Esophagus mucosa (tissue), 1 donor: ENCODE data around the gene CADPS2. TPM values are rescaled to one million over a fixed set of nuclear protein-coding genes. Genes with fewer than 3 reads are reported as not detected.
"Not testable (repeated sequence)": the region's sequence is repeated elsewhere in the genome, so short reads cannot be mapped to it uniquely, and the experiment has no call there.

Experiments used
- ATAC-seq: fragments of 200-7000 bp; cut with Tn5 transposase; one replicate; pipeline ENCODE4 v1.9.1; 2020
- total RNA-seq: library from RNA; stranded (reverse); gene quantifications from one replicate; pipeline ENCODE4 v1.2.4, GENCODE V29; 2023
- donor health status: DM: yes; HTN: yes; CAD: no.

The CADPS2 gene
- total RNA-seq, 1 donor from 2014 or later = 2.4 TPM

DNA sequence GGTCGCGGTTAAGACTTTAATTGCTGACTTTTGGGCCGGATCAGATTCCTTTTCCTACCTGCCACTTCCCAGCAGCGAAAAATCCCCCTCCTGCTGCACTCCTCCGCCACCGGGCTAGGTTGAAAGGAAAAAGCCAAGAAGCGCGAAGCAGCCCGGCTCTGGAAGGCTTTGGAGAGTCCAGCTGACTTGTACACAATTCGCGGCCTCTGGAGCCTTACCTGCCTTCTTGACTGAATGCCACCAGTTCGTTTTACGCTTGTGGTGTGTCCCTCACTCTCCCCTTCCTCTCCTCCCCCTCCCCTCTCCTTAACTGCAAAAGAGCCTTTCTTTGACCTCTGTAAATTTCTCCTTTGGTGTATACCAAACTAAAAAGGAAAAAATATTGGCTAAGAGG is 579.0 kb downstream of the CADPS2 start:
- ATAC-seq = no peak

DNA sequence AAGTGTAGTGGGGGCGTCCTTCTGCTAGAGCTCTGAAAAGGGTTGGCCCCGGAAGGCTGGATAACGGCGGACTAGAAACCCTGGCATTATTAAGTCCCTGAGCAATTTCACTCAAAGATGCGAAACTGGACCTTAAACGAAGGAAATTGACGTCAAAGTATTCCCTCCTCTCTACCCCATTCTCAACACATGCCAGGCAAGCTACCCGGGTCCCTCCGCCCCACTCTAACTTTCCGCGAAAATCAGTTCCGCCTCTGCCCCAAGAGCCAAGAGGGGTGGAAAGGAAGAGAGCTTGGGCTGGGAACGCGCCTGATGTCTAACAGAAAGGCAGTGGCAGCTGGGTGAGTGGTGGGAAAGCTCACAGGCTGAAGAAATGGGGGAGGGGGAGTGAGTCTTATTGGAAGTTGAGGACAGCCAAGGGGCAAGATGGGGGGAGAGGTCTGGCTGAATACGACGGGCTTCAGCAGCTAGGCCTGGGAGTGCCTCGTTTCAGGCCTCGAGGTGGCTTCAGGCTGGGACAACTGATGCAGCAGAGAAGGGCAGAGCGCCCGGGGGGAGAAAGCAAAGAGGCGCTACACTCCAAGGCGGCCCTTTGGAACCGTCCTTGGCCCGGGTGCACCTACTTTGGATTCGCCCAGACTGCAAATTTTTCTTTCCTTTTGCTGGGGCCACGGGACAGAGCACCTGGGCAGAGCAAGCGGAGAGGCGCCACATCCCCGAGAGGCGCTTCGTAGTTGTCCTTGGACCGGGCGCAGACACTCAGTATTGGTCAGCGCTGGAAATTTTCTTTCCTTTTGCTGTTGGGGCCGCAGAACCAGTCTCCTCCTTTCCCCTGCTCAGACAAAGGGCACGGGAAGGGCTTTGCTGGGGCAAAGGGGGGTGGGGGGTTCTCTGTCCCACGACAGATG is 579.7 kb downstream of the CADPS2 start:
- no peak for ATAC-seq

DNA sequence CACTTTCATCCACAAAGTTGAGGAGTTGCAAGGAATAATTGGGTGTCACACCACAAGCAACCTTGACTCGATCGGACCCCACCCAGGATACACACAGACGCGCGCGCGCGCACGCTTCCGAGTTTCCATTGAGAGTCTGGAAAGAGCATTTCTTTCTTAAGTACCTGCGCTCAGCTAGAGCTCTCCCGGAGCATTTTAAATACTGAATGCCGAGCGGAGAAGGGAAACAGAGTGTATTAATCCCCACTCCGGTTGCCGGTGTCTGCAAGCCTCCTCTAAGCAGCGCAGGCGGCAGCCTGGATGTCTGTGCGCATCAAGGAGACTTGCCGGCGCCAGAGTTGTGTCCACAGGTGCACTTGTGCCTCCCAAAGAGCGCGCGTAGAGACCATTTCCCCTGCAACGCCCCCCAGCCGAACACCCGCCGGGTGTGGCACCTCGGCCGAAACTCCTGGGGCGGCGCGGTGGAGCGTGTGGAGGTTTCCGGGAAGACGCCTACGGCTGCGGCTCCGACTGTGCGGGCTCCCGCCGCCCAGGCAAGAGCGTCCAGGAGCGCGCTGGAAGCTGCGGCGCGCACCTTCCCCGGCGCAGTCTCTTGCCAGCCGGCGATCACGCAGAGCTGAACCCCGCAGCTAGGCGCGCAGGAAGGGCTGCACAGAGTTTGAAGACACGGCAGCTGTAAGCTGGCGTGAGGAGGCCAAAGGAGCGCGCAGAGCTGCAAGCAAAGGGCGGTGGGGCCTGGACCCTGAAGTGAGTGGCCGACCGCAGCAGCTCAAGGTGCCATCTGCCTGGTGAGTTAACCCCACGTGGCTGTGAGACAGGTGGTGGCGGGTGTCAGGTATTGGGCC is 580.6 kb downstream of the CADPS2 start:
- peak; percentile 27 for ATAC-seq

DNA sequence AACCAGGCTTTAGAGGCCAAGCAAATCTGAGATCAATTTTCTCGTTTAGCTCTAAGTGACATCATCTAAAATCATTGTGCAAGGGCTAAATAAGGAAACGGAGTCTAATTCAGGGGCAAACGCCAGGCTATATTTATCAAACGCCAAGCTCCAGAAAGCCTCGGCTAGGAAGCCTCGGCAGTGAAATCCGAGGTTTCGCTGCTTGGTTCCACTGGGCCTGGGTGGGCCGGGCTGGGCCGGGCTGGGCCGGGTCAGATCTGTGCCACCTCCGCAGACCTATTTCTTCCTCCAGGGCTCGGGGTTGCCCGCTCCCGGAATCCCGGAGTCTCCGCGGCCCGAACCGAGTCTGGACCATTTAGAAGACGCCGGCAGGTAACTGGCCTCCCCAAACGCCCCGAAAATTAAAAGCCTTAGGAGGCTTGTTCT is 581.3 kb downstream of the CADPS2 start:
- ATAC-seq = no peak

DNA sequence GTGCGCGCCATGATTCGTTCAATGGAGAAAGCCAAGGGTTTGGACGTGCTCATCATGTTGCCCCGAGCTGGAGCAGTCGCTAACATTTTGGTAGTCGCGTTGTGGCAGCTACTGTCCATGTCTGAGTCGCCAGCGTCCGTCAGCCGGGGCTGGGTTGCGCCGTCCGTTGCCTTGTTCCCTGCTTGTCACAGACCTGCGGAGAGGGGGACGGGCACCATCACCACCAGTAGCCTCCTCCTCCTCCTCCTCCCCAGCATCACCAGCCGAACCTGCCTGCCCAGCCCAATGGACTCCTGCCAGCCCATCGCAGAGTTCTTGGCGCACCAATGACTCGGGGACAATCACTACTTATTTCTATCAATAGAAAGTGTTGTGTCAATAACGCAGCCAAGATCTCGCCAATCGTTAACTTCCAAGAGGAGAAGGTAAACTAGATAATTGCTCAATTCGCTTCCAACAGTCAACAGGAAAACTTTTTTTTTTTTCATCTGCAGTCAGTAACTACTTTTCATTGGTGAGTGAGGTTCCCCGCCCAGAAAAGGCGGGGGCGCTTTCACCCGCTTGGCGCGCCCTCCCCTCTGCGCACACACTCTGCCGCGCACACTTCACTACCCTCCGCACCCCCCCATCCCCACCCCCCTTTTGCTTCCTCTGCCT is 581.8 kb downstream of the CADPS2 start, which contains the start of gene FEZF1:
TSS of gene FEZF1 (minus strand) at position 432 of the 657 bp plus-strand sequence. CDS start at position 119, 313 bp downstream.
- no peak for ATAC-seq

DNA sequence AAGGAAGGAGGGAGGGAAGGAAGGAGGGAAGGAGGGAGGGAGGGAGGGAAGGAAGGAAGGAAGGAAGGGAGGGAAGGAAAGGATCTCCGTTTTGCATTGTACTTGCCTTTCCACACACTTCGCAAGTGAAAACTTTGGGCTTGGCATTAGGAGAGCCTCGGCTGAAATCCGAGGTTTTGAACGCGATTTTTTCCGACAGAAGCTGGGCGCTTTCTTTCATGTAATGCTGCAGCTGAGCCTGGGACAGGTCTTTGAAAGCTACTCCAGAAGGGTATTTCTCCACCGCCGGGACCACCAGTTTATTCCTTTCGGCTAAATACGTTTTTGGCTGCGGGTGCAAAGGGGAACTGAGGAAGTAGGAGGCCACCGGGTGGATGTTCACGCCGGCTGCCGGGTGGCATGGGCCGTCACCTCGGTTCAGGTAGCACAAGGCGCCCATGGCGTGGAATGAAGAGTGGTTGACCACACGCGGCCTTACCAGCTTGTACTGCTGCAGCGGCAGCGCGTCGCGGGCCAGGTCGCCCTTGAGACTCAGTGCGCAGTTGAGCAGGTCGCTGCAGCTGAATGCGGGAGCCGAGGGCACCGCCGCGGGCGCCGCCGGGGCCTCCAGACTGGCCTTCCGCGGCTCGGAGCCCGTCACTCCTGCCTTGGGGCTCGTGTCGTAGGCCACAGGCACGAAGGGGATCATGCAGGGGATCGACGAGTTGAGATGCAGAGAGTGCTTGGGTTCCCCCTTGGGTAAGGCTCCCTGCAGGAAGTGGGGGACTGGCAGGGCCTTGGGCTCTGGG is 582.5 kb downstream of the CADPS2 start:
- ATAC-seq = no peak

DNA sequence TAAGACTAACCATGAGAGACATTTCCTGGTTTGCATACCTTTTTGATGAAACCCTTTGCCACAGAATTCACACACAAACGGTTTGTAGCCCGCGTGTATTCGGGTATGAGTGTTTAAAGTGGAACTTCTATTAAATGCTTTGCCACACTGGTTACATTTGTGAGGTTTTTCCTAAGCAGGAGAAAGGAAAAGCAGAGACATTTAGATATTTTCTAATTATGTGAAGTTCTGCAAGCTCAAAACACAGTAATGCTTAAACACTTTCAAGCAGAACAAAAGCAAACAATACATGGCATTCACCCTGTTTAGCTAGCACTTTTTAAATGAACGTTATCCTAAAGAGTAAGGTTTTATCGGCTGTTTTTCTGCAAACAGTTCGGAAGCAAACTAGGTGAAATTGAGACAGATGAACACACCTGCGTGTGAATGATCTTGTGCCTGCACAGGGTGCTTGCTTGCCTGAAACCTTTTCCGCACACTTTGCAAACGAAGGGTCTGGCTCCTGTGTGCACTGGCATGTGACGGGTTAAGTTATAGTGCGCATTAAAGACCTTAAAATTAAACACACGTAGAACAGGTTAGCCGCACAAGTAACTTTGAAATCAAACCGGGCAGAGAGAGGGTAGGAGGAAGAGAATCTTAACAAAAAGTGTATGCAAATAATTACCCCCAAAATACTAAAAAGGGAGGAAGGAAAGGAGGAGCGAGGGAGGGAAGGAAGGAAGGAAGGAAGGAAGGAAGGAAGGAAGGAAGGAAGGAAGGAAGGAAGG is 583.3 kb downstream of the CADPS2 start:
- ATAC-seq = no peak

DNA sequence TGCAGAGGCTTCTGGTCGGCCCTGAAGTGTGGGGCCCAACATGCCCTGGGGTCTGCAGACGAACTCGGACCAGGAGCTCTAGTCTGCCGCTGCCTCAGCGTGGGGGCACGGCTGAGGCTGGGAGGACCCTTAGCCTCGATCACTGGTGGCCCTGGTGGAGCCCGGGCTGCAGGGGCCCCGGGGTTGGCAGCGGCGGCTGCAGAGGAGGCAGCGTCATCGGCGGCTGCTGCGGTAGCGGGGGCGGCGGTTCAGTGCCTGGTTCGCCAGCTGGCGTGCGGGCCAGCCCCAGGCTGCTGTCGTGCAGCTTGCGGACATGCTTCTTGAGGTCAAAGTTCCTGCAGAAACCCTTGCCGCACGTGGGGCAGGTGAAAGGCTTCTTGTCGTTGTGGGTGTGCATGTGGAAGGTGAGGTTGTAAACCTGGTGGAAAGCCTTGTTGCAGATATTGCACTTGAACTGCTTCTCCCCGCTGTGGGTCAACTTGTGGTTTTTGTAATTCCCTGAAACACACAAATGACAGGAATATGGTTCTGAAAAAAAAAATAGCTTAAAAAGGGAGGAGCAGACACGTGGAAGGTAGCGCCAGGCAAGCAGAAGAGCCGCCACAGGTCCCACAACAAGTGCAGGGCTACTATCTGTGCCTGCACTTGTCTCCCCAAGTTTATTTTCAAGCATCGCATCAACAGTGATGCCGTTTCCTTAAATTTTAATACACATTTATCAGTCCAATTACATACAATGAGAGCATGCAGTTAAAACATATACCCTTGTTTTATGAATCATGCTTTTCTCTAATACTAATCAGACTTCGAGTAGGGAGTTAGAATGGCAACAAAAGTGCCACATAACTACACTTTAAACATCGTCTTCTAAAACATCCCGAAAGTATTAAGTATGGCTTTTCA is 584.2 kb downstream of the CADPS2 start:
- no peak for ATAC-seq

DNA sequence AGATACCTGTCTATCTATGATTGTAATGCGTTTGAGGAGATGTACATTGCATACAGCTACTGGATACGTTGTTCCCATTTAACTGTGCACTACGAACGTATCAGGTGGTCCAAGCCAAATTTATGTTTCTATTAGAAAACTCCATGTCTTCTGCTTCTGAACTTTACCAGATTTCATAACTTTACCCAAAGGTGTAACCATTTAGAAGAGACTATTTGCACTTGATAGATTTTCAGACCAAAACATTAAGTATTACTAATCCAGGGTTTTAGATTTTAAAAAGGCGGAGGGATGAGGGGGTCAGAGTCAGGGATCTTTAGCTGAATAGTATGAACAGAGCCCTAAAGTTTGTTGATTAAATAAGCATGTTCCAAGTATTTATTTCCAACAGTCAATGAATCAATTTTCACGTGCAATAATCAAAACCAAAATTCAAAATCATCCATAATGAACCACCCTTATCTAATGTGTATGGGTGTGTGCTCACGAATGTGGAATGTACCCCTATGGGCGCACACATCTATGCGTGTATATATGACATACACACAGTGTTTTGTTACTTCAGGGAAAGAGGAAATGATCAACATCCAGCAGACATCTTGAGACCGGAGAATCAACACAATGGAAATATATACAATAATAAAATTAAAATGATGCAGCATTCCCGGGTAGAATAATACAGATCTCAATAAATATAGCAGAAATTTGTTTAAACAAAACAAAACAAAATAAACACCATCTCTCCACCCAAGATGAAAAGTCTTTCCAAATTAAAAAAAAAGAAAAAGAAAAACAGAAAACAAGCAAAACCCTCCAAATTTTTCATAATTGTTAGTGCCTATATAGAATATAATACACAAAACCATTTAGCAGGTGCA is 585.1 kb downstream of the CADPS2 start:
- no peak for ATAC-seq

DNA sequence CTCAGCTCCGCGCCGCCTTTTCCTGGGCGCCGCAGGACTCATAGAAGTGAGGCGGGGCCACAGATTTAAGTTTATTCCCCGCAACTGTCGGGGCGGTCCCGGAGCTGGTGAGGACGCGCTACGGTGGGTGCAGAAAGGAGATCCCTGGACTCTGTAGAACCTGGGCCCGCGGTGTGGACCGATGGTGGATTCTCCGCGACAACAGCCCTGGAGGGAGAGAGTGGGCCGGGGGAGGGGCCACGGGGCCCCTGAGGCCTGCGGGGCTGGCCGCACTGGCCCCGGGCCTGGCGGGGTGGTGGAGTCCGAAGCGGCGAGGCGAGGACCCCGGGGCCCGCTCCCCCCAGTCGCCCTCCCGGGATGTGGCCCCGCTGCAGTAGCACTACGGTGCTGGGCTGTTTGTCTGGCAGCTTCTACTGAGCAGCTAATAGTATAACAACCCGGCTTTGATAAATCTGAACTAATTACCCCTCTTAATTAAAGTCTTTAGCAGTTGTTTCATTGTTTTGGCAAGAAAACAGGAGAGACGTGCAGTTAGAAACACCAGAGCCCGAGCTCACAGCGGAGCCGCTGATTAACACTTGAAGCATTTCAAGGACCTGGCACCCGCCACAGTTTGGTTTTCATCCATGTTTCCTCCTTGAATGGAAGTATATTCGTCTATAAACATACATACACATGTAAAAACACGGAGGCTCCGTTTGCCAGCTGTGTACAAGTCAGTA is 585.9 kb downstream of the CADPS2 start:
- ATAC-seq = no peak

DNA sequence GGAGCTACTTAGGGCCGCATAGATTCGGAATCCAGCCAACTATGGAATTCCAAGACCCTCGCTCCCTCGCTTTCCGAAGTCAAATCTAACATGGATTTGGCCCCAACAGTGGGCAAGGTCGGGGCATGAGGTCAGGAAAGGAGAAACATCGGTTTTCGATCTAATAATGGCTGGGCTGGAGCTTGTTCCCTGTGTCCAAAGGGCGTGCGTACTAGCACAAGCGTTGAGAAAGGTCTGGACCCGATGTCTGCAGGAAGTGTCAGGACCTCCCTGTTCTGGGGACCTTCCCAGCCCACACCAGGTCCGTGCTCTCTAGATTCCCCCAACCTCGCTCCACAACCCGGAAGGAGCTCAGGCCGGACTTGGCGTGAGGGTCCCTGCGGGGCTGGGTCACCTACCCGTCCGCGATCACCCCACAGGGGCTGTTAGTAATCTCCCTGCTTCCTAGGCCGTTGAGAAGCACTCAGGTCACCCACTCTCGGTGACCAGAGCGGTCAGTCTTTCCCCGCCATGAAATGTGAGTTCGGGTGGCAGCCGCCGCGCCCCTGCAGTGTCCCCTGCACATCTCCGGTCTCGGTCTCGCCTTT is 586.5 kb downstream of the CADPS2 start:
- ATAC-seq = peak; percentile 23

DNA sequence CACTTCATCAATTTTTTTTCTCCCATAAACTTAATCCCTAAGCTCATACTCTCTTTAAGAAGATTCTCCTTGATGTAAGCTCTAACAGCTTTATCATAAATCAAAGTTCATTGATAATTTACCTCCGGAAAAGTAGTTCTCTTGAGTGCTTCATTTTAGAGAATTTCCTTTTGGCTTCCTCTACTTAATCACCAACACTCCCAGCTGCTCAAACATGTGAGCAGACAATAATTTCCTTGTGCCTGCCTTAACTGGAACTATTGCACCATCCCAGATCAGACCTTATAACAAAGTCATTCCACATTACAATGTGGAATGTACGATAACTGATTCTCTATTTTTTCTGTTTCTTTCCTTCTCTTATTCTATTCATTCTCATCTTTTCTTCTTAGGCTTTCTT is 587.6 kb downstream of the CADPS2 start:
- peak; percentile 67 for ATAC-seq

DNA sequence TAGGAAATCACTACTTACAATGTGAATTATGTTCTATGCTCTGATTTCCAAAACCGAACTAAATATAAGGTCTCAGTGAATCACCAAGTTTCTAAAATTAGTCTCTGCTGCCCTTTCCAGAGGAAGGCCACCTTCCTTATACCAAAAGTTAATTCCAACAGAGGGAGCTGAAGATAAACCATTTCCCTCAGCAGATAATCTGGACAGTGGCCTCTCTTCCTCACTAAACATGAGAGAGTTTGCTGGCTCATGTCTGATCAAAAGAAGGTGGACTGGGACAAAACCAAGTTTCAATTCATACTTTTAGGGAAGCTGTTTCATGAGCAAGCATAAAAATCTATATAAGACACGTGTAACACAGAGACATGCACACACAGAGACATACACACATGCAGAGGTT is 588.1 kb downstream of the CADPS2 start:
- no peak for ATAC-seq

DNA sequence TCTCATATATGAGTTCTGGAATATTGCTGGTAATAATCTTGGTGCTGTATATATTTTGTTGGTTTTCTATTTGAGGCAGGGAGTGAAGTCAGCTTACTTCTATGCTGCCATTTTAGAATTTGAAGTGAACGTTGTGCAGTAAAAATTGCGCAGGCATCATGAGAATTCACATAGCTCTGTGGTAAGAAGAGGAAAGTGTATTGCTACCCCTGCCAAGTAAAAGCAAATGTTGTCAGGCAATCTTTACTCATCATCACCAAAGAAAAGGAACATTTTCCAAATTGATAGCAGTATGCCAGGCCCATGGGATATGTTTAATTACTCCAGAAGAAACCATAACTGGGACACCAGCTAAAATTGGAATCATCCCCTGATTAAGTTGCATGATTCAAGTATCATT is 595.1 kb downstream of the CADPS2 start:
- ATAC-seq = no peak

DNA sequence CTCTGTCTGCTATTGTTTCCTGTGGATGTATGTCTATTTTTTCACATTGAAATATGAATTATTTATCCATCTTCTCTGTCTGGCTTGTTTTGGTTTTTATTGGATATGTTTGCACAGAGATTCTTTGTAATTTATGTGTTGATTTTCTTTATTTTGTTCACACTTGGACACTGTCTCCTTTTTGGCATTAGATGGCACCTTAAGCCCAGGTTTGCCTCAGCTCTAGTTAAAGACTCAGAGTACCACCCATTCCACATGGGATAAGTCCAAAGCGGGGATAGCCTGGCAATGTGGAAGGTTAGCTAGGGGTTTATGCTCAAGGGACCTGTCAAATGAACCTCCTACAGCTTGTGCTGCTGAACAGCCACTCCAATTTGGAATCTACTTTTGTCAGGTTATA is 595.8 kb downstream of the CADPS2 start:
- ATAC-seq = no peak

DNA sequence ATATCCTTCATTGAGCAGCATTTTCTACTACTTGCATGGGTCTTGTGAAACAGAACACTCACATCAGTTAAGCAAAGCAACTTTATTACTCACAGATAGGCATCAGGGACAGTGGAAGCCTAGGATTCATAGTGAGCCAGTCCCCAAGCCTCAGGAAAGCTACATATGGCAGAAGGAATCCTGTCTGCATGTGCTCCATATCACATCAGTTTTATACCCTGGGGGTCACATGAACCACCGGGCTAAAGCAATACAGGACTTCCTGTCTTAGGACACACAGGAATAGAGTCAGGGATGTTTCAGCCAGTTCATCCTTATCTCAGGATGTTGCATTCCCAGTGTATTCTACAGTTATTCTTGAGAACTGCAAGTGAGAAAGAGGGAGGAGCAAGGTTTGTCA is 596.8 kb downstream of the CADPS2 start:
- ATAC-seq = no peak

DNA sequence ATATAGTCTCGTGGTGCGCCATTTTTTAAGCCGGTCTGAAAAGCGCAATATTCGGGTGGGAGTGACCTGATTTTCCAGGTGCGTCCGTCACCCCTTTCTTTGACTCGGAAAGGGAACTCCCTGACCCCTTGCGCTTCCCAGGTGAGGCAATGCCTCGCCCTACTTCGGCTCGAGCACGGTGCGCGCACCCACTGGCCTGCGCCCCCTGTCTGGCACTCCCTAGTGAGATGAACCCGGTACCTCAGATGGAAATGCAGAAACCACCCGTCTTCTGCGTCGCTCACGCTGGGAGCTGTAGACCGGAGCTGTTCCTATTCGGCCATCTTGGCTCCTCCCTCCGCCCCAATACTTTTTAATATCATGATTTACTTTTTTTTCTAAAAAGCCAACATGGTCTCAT is 601.7 kb downstream of the CADPS2 start:
- not testable (repeated sequence) for ATAC-seq

DNA sequence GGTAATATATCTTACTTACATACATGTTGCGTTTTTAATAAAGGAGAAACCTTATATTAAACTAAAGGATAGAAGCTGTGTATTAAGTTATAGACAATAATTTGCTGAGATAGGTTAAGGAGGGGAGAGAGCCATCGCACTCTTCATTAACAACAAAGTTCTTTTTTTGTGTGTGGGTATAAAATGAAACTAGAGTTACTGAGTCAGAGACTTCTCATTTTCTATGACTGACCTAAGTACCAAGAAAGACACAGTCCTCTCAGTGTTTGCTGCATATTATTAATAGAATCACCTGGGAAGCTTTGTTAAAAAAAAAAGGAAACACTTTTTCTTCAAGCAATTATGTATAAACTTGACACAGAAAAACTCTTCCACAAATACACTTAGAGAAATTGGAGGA is 613.1 kb downstream of the CADPS2 start:
- ATAC-seq = no peak
